ENCODE data around the gene MUC4. TPM values are rescaled to one million over a fixed set of nuclear protein-coding genes. Genes with fewer than 3 reads are reported as not detected.
"Not testable (repeated sequence)": the region's sequence is repeated elsewhere in the genome, so short reads cannot be mapped to it uniquely, and the experiment has no call there.

Gene MUC4
- total and polyA plus RNA-seq, 2 experiments from 2014 or later = 1.3 TPM

DNA sequence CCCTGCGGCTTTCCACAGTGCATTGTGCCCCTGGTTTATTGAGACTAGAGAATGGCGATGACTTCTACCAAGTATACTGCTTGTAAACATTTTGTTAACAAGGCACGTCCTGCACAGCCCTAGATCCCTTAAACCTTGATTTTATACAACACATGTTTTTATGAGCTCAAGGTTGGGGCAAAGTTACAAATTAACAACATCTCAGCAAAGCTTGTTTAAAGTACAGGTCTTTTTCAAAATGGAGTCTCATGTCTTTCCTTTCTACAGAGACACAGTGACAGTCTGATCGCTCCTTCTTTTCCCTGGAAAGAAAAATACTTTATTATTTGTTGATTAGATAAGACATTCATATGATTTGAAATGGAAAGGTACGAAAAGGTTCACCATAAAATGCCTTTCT is 82.9 kb downstream of the MUC4 start:
- not testable (repeated sequence) for DNase-seq (ENCODE audit: low spot score); H2AFZ ChIP-seq; H4K20me1 ChIP-seq (replicated peaks; ENCODE audit: insufficient read depth); H3K4me3 ChIP-seq; H3K4me1 Mint-ChIP-seq; H3K4me3 Mint-ChIP-seq; H3K36me3 ChIP-seq (ENCODE audit: insufficient read depth); H3K79me2 ChIP-seq (replicated peaks; ENCODE audit: insufficient read depth); H3K36me3 Mint-ChIP-seq (ENCODE audit: low read depth); H3K27ac ChIP-seq (ENCODE audit: low read depth); H3K27me3 Mint-ChIP-seq (ENCODE audit: insufficient read depth, low read depth, poor library complexity); H3K27ac Mint-ChIP-seq; H3K9me3 Mint-ChIP-seq; H3K4me1 ChIP-seq (ENCODE audit: insufficient read depth); H3K4me2 ChIP-seq; H3F3A ChIP-seq (replicated peaks; ENCODE audit: low read depth); H3K9me2 ChIP-seq (ENCODE audit: insufficient read depth); ATAC-seq; H3K27me3 ChIP-seq (ENCODE audit: insufficient read depth)

DNA sequence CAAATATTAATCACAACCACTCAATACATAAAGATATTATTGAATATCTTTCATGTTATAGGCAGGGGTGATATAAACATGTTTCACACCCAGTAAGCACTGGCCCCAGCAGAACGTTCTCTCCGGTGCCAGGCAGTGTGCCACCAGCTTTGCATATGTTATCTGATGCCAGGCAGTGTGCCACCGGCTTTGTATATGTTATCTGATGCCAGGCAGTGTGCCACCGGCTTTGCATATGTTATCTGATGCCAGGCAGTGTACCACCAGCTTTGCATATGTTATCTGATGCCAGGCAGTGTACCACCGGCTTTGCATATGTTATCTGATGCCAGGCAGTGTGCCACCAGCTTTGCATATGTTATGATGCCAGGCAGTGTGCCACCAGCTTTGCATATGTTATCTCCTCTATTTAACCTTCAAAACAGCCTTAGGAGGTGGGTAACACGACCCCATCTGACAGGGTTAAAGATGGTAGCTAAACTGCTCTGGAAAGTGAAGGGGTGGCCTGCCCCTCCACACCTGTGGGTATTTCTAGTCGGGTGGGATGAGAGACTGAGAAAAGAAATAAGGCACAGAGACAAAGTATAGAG is 84.0 kb downstream of the MUC4 start:
- no peak for ATAC-seq
- H4K20me1 ChIP-seq (replicated peaks; ENCODE audit: insufficient read depth) = no peaks in the 10 kb centered on the region
- H3K27ac ChIP-seq (ENCODE audit: low read depth) = no peak overlapping the region
- no peak for DNase-seq (ENCODE audit: low spot score)
- Mint-ChIP-seq H3K27me3 (ENCODE audit: insufficient read depth, low read depth, poor library complexity) (peaks cover 2% of the 10 kb centered on the region), H3K9me3 (no peaks in the 10 kb centered on the region), H3K36me3 (ENCODE audit: low read depth) (no peaks in the 10 kb centered on the region), H3K4me1 (no peaks in the 10 kb centered on the region), H3K4me3 (no peak overlapping the region), H3K27ac (no peak overlapping the region)
- H3K27me3 ChIP-seq (ENCODE audit: insufficient read depth) = no peaks in the 10 kb centered on the region
- H2AFZ ChIP-seq = no peak overlapping the region
- no peaks in the 10 kb centered on the region for H3K4me1 ChIP-seq (ENCODE audit: insufficient read depth)
- no peaks in the 10 kb centered on the region for H3K79me2 ChIP-seq (replicated peaks; ENCODE audit: insufficient read depth)
- no peaks in the 10 kb centered on the region for H3K36me3 ChIP-seq (ENCODE audit: insufficient read depth)
- no peaks in the 10 kb centered on the region for H3F3A ChIP-seq (replicated peaks; ENCODE audit: low read depth)
- no peak overlapping the region for H3K4me2 ChIP-seq
- H3K9me2 ChIP-seq (ENCODE audit: insufficient read depth) = no peaks in the 10 kb centered on the region
- no peak overlapping the region for H3K4me3 ChIP-seq
- TF ChIP-seq EZH2phosphoT487 (IDR thresholded peaks at IDR 0.05; ENCODE audit: unreplicated experiment) = no peak
- no peak for TF ChIP-seq POLR2AphosphoS5 (IDR thresholded peaks at IDR 0.05; ENCODE audit: low read depth)
- TF ChIP-seq, protein P1, sequence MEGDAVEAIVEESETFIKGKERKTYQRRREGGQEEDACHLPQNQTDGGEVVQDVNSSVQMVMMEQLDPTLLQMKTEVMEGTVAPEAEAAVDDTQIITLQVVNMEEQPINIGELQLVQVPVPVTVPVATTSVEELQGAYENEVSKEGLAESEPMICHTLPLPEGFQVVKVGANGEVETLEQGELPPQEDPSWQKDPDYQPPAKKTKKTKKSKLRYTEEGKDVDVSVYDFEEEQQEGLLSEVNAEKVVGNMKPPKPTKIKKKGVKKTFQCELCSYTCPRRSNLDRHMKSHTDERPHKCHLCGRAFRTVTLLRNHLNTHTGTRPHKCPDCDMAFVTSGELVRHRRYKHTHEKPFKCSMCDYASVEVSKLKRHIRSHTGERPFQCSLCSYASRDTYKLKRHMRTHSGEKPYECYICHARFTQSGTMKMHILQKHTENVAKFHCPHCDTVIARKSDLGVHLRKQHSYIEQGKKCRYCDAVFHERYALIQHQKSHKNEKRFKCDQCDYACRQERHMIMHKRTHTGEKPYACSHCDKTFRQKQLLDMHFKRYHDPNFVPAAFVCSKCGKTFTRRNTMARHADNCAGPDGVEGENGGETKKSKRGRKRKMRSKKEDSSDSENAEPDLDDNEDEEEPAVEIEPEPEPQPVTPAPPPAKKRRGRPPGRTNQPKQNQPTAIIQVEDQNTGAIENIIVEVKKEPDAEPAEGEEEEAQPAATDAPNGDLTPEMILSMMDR (conservative IDR thresholded peaks at IDR 0.05; ENCODE audit: low read depth in 2 of 2) = no peak
- TF ChIP-seq ZNF331 (CRISPR knock-in tag; IDR thresholded peaks at IDR 0.05; ENCODE audit: low read depth) = no peak
- no peak for TF ChIP-seq JUNB (IDR thresholded peaks at IDR 0.05; ENCODE audit: unreplicated experiment)
- TF ChIP-seq, protein P2, sequence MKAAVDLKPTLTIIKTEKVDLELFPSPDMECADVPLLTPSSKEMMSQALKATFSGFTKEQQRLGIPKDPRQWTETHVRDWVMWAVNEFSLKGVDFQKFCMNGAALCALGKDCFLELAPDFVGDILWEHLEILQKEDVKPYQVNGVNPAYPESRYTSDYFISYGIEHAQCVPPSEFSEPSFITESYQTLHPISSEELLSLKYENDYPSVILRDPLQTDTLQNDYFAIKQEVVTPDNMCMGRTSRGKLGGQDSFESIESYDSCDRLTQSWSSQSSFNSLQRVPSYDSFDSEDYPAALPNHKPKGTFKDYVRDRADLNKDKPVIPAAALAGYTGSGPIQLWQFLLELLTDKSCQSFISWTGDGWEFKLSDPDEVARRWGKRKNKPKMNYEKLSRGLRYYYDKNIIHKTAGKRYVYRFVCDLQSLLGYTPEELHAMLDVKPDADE (IDR thresholded peaks at IDR 0.05) = no peak
- no peak for TF ChIP-seq CREB1 (CRISPR knock-in tag; IDR thresholded peaks at IDR 0.05; ENCODE audit: low read depth)
- TF ChIP-seq NANOG (IDR thresholded peaks at IDR 0.05; ENCODE audit: borderline replicate concordance) = no peak
- no peak for TF ChIP-seq EZH2 (IDR thresholded peaks at IDR 0.05; ENCODE audit: low read depth, unreplicated experiment)
- TF ChIP-seq ZNF114 (CRISPR knock-in tag; IDR thresholded peaks at IDR 0.05) = no peak
- no peak for TF ChIP-seq STAT1 (IDR thresholded peaks at IDR 0.05; ENCODE audit: unreplicated experiment)
- TF ChIP-seq, protein P3, sequence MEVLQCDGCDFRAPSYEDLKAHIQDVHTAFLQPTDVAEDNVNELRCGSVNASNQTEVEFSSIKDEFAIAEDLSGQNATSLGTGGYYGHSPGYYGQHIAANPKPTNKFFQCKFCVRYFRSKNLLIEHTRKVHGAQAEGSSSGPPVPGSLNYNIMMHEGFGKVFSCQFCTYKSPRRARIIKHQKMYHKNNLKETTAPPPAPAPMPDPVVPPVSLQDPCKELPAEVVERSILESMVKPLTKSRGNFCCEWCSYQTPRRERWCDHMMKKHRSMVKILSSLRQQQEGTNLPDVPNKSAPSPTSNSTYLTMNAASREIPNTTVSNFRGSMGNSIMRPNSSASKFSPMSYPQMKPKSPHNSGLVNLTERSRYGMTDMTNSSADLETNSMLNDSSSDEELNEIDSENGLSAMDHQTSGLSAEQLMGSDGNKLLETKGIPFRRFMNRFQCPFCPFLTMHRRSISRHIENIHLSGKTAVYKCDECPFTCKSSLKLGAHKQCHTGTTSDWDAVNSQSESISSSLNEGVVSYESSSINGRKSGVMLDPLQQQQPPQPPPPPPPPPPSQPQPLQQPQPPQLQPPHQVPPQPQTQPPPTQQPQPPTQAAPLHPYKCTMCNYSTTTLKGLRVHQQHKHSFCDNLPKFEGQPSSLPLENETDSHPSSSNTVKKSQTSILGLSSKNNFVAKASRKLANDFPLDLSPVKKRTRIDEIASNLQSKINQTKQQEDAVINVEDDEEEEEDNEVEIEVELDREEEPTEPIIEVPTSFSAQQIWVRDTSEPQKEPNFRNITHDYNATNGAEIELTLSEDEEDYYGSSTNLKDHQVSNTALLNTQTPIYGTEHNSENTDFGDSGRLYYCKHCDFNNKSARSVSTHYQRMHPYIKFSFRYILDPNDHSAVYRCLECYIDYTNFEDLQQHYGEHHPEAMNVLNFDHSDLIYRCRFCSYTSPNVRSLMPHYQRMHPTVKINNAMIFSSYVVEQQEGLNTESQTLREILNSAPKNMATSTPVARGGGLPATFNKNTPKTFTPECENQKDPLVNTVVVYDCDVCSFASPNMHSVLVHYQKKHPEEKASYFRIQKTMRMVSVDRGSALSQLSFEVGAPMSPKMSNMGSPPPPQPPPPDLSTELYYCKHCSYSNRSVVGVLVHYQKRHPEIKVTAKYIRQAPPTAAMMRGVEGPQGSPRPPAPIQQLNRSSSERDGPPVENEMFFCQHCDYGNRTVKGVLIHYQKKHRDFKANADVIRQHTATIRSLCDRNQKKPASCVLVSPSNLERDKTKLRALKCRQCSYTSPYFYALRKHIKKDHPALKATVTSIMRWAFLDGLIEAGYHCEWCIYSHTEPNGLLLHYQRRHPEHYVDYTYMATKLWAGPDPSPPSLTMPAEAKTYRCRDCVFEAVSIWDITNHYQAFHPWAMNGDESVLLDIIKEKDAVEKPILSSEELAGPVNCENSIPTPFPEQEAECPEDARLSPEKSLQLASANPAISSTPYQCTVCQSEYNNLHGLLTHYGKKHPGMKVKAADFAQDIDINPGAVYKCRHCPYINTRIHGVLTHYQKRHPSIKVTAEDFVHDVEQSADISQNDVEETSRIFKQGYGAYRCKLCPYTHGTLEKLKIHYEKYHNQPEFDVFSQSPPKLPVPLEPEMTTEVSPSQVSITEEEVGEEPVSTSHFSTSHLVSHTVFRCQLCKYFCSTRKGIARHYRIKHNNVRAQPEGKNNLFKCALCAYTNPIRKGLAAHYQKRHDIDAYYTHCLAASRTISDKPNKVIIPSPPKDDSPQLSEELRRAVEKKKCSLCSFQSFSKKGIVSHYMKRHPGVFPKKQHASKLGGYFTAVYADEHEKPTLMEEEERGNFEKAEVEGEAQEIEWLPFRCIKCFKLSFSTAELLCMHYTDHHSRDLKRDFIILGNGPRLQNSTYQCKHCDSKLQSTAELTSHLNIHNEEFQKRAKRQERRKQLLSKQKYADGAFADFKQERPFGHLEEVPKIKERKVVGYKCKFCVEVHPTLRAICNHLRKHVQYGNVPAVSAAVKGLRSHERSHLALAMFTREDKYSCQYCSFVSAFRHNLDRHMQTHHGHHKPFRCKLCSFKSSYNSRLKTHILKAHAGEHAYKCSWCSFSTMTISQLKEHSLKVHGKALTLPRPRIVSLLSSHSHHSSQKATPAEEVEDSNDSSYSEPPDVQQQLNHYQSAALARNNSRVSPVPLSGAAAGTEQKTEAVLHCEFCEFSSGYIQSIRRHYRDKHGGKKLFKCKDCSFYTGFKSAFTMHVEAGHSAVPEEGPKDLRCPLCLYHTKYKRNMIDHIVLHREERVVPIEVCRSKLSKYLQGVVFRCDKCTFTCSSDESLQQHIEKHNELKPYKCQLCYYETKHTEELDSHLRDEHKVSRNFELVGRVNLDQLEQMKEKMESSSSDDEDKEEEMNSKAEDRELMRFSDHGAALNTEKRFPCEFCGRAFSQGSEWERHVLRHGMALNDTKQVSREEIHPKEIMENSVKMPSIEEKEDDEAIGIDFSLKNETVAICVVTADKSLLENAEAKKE (CRISPR knock-in tag; IDR thresholded peaks at IDR 0.05) = no peak
